HepG2 (cell line): Measurements from ENCODE around the gene ADGRL1. TPM values are rescaled to one million over a fixed set of nuclear protein-coding genes. Genes with fewer than 3 reads are reported as not detected.

Experiments used
- ASH2L ChIP-seq: fragments of 300-600, 200-600 bp; sonication (generic); IDR thresholded peaks from 2 replicates; pipeline ENCODE4 v1.7.0; 2017; ENCODE audit warnings: low read depth, mild to moderate bottlenecking, moderate library complexity, mixed read lengths, low read length; ENCODE audit not compliant: insufficient read length
- EHMT2 ChIP-seq: fragments of 200-600 bp; sonication (generic); IDR thresholded peaks from 2 replicates; pipeline ENCODE4 v1.7.0; 2017; ENCODE audit warnings: antibody characterized with exemption, low read depth, low read length, borderline replicate concordance
- FLYWCH1 ChIP-seq: sonication (generic); formaldehyde crosslinking; IDR thresholded peaks from 2 replicates; pipeline ENCODE4 v1.8.1; 2023; ENCODE audit warnings: mild to moderate bottlenecking, missing genetic modification reagents
- GATA4 ChIP-seq: sonication (generic); IDR thresholded peaks from 2 replicates; pipeline ENCODE4 v1.6.1; 2016; ENCODE audit warnings: antibody characterized with exemption, low read depth, borderline replicate concordance
- KLF16 ChIP-seq, 2 experiments: sonication (generic) in 1 of 2; formaldehyde crosslinking in 1 of 2; IDR thresholded peaks; 2 replicates each; pipeline versions ENCODE4 v1.6.1 to v1.8.0; 2016 to 2023; ENCODE audit warnings: missing genetic modification reagents in 2 of 2, missing compliant biosample characterization in 1 of 2
- KMT2B ChIP-seq: IDR thresholded peaks from 2 replicates; pipeline ENCODE4 v1.6.1; 2016; ENCODE audit warnings: missing genetic modification reagents, missing compliant biosample characterization
- MATR3 ChIP-seq: sonication (generic); formaldehyde crosslinking; IDR thresholded peaks from 2 replicates; pipeline ENCODE4 v1.4.0; 2020; ENCODE audit warnings: missing genetic modification reagents
- PRDM10 ChIP-seq: sonication (generic); formaldehyde crosslinking; IDR thresholded peaks from 2 replicates; pipeline ENCODE4 v1.4.0; 2020; ENCODE audit warnings: low read depth, missing genetic modification reagents
- RAD51 ChIP-seq: fragments of 450-650 bp; IDR thresholded peaks from 2 replicates; pipeline ENCODE4 v1.6.1; 2016; ENCODE audit warnings: borderline replicate concordance
- RXRA ChIP-seq: sonication (generic); formaldehyde crosslinking; IDR thresholded peaks from 2 replicates; pipeline ENCODE4 v1.5.1; 2020; ENCODE audit warnings: missing genetic modification reagents
- YEATS4 ChIP-seq: sonication (generic); formaldehyde crosslinking; IDR thresholded peaks from 2 replicates; pipeline ENCODE4 v1.4.0; 2020; ENCODE audit warnings: missing genetic modification reagents, borderline replicate concordance
- ZBTB38 ChIP-seq: sonication (generic); formaldehyde crosslinking; IDR thresholded peaks from 2 replicates; pipeline ENCODE4 v1.5.1; 2020; ENCODE audit warnings: mild to moderate bottlenecking, missing genetic modification reagents
- ZEB1 ChIP-seq: IDR thresholded peaks from 2 replicates; pipeline ENCODE4 v1.6.1; 2012; ENCODE audit warnings: mild to moderate bottlenecking, low read depth, inconsistent platforms; ENCODE audit not compliant: insufficient replicate concordance
- ZMYM3 ChIP-seq: sonication (generic); formaldehyde crosslinking; IDR thresholded peaks from 2 replicates; pipeline ENCODE4 v1.5.1; 2020; ENCODE audit warnings: mild to moderate bottlenecking, missing genetic modification reagents
- ZNF160 ChIP-seq: sonication (generic); formaldehyde crosslinking; IDR thresholded peaks from 2 replicates; pipeline ENCODE4 v1.8.0; 2022; ENCODE audit warnings: mild to moderate bottlenecking, inconsistent platforms, missing genetic modification reagents
- ZNF251 ChIP-seq: sonication (generic); formaldehyde crosslinking; IDR thresholded peaks from 2 replicates; pipeline ENCODE4 v1.9.0; 2021; ENCODE audit warnings: mild to moderate bottlenecking, missing genetic modification reagents
- ZNF574 ChIP-seq: sonication (generic); formaldehyde crosslinking; IDR thresholded peaks from 2 replicates; pipeline ENCODE4 v1.4.0; 2020; ENCODE audit warnings: missing genetic modification reagents
- ZNF629 ChIP-seq: sonication (generic); formaldehyde crosslinking; conservative IDR thresholded peaks from 2 replicates; pipeline ENCODE4 v1.5.0; 2020; ENCODE audit warnings: missing genetic modification reagents
- ZNF7 ChIP-seq: IDR thresholded peaks from 2 replicates; pipeline ENCODE4 v1.6.1; 2016; ENCODE audit warnings: missing biosample characterization, missing genetic modification reagents
- ZNF749 ChIP-seq: sonication (generic); formaldehyde crosslinking; IDR thresholded peaks from 2 replicates; pipeline ENCODE4 v1.8.0; 2022; ENCODE audit warnings: mild to moderate bottlenecking, missing genetic modification reagents, moderate library complexity, borderline replicate concordance
- ZSCAN29 ChIP-seq: sonication (generic); formaldehyde crosslinking; conservative IDR thresholded peaks from 2 replicates; pipeline ENCODE4 v1.4.0; 2020; ENCODE audit warnings: mild to moderate bottlenecking, missing genetic modification reagents
- polyA plus RNA-seq, 8 experiments: library from polyadenylated mRNA; depleted of rRNA in 3 of 8; stranded (reverse) in 7 of 8; unstranded in 1 of 8; fragments of >200 nt; fragmentation: Illumina TruSeq in 4 of 8; extraction: Trizol in 4 of 8; gene quantifications; 2 replicates each; pipeline versions ENCODE4 v1.2.1 to v1.2.3, GENCODE V29; 2011 to 2016; ENCODE audit warnings: low read depth in 4 of 8, missing spikeins in 1 of 8, mixed read lengths in 1 of 8; ENCODE audit not compliant: insufficient read depth in 1 of 8
- total RNA-seq, 5 experiments: library from RNA; depleted of rRNA; stranded (reverse); fragments of >200 nt; fragmentation: Illumina TruSeq; extraction: Trizol; gene quantifications; 2 replicates each; pipeline ENCODE4 v1.2.3, GENCODE V29; 2016; ENCODE audit warnings: low read depth in 1 of 5
- TF ChIP-seq, protein P1 (sequence below): sonication (generic); formaldehyde crosslinking; IDR thresholded peaks from 2 replicates; pipeline ENCODE4 v1.8.0; 2022; ENCODE audit warnings: low read depth, missing genetic modification reagents

ADGRL1 gene
- total and polyA plus RNA-seq, 2 of the 13 experiments (the other 11 are each of a cell fraction or from before 2014, with no cell fraction given), result 0.49 to 1.7 TPM

- no peak for TF ChIP-seq FLYWCH1 (CRISPR knock-in tag)
- TF ChIP-seq ZSCAN29 (CRISPR knock-in tag), result no peak
- TF ChIP-seq PRDM10 (CRISPR knock-in tag), result peak; percentile 86; the same call in 1 of the 2 replicates
- peak; percentile 95 for TF ChIP-seq ZNF7 (CRISPR knock-in tag)
- TF ChIP-seq ZNF251, result no peak
- no peak for TF ChIP-seq EHMT2
- TF ChIP-seq ZNF574 (CRISPR knock-in tag), result peak; percentile 69
- TF ChIP-seq ZNF160 (CRISPR knock-in tag), result 0 out of 2 replicates have a peak, but pooled peaks have one; percentile 36
- TF ChIP-seq ZNF749 (CRISPR knock-in tag), result no peak
- peak; percentile 19; the same call in 1 of the 2 replicates for TF ChIP-seq RXRA (CRISPR knock-in tag)
- peak; percentile 53 for TF ChIP-seq ASH2L
- TF ChIP-seq RAD51, result no peak
- TF ChIP-seq, protein P1, sequence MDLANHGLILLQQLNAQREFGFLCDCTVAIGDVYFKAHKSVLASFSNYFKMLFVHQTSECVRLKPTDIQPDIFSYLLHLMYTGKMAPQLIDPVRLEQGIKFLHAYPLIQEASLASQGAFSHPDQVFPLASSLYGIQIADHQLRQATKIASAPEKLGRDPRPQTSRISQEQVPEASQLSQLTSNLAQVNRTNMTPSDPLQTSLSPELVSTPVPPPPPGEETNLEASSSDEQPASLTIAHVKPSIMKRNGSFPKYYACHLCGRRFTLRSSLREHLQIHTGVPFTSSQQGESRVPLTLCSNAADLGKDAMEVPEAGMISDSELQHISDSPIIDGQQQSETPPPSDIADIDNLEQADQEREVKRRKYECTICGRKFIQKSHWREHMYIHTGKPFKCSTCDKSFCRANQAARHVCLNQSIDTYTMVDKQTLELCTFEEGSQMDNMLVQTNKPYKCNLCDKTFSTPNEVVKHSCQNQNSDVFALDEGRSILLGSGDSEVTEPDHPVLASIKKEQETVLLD (CRISPR knock-in tag), result peak; percentile 96
- peak; percentile 65 for TF ChIP-seq ZMYM3 (CRISPR knock-in tag)
- TF ChIP-seq GATA4, result 0 out of 2 replicates have a peak, but pooled peaks have one; percentile 14
- peak; percentile 37; the same call in 1 of the 2 replicates for TF ChIP-seq ZBTB38 (CRISPR knock-in tag)
- TF ChIP-seq YEATS4 (CRISPR knock-in tag), result peak; percentile 78
- TF ChIP-seq ZNF629 (CRISPR knock-in tag), result peak; percentile 81
- no peak for TF ChIP-seq MATR3 (CRISPR knock-in tag)
- TF ChIP-seq ZEB1, result no peak
- TF ChIP-seq KMT2B (CRISPR knock-in tag), result no peak
- peak in 1 of 2 experiments; percentile 51; a peak in 1 of 4 replicates for TF ChIP-seq KLF16 (CRISPR knock-in tag; IDR thresholded peaks at IDR 0.05)
These were observed 87.6 kb downstream of the ADGRL1 start (continued) for GRCh38 chr19:14118165-14119051.
